Stimulated activated CD4-positive, alpha-beta T cell treated with anti-CD3 and anti-CD28 coated beads, TNF-alpha, amount 100 ng/mL, for 48 hours (primary cell): ENCODE results near the gene CDC42BPB.
"Not testable (repeated sequence)": the region's sequence is repeated elsewhere in the genome, so short reads cannot be mapped to it uniquely, and the experiment has no call there.

ENCODE experiments used
- DNase-seq, 3 donors: peaks; one replicate each; pipeline ENCODE4 v3.0.0-alpha.2; 2020; ENCODE audit warnings: low read depth in 3 of 3

CDC42BPB gene

DNA sequence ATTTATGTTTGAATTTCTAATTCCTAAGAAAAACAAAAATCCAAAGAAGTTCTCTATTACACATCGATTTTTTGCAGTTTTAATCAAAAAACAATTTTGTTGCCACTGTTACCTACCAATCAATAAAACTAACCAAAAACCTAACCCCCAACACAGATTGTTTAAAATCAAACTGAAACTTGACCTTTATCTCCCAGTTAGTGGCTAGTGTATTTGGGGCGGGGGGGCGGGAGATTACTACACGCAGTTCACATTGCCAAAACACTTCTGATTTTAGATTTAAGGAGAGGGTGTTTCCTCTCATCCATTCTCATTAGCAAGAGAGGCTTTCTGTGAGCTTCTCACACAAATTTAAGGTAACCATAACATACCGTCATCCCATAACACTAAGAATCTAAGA is 6.4 kb downstream of the CDC42BPB start:
- no peak for DNase-seq

DNA sequence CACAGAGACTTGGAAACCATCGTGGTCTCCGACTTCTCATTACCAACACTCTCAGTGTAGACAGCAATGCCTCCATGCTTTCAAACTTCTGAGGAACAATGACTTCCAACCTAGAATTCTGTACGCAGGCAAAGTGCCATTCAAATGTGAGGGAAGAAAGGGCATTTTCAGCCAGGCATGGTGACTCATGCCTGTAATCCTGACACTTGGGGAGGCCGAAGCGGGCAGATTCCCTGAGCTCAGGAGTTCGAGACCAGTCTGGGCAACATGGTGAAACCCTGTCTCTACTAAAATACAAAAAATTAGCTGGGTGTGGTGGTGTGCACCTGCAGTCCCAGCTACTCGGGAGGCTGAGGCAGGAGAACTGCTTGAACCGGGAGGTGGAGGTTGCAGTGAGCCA is 9.9 kb downstream of the CDC42BPB start:
- not testable (repeated sequence) for DNase-seq

DNA sequence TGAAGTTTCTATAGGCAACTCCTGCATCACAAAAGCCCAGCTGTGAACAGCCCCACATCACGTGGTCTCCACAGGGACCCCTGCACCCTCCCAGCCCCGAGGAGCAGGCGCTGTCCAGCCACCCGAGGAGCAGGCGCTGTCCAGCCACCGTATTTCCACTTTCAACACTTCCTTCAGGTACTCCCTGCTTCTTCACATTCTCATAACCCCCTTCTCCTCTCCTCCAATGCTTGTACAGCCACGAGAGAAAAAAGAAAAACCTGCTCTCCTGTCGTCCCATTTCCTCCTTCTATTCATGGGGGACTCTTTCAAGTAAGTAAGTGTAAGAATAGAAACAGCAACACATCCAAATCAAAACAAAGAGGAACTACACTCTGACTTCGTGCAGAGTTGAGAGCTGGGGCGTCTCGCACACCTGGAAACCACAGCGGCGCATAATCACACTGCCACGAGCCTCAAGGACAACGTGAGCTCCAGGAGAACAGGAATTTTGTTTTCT is 11.9 kb downstream of the CDC42BPB start:
- no peak for DNase-seq

DNA sequence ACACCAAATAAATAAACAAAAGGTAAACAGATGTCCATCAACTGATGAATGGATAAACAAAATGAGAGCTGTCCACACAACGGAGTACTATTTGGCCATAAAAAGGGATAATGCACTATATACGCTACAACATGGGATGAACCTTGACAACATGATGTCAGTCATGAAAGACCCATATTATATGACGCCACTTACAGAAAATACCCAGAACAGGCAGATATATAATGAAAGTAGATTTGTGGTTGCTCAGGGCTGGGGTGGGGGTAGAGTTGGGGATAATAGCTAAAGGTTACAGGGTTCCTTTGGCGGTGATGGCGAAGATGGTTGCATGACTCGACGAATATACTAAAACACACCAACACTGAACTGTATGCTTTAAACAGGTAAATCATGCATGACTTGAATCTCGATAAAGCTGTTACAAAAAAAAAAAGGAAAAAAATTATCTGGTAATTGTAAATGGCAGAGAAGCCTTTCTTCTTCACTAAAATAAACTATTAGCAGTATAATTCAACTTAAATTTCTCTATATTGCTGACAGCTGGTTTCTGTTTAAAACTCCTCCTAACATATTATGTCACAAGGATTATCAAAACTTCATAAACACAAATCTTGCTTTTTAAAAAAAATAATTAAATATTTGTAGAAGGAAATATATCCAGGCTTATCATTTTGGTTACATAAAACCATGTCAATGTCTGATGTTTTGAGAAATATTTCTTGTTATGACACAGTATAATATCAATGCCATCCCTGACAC is 13.9 kb downstream of the CDC42BPB start:
- no peak for DNase-seq

DNA sequence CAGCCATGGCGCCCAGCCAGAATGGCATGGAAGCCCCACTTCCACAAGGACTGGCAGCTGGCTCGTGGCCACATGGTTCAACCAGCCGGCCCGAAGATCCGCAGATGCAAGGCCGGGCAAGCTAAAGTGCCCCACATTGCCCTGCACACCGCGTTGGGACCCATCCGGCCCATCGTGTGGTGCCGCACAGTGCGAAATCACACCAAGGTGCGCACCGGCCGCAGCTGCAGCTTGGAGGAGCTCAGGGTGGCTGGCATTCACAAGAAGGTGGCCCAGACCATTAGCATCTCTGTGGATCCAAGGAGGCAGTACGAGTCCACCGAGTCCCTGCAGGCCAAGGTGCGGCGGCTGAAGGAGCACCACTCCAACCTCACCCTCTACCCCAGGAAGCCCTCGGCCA is 15.9 kb downstream of the CDC42BPB start:
- DNase-seq = no peak

DNA sequence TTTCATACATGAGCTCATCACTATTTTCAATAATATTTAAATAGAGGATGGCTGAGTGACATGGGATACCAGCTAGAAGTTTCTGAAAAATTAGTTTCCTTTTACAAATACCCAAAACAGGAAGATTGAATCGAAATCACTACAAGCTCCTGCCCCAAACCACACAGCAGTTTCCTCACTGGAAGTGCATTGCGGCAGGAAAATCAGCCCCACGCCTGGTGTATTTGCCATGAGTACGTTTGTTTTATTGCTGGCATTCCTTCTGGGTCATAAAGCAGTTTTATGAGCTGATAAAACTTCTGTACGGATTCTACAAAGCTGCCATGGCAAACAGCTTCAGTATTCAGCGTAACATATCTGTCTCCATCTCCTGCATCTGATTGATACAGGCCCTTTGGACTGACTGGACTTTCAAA is 23.7 kb downstream of the CDC42BPB start:
- DNase-seq = no peak

DNA sequence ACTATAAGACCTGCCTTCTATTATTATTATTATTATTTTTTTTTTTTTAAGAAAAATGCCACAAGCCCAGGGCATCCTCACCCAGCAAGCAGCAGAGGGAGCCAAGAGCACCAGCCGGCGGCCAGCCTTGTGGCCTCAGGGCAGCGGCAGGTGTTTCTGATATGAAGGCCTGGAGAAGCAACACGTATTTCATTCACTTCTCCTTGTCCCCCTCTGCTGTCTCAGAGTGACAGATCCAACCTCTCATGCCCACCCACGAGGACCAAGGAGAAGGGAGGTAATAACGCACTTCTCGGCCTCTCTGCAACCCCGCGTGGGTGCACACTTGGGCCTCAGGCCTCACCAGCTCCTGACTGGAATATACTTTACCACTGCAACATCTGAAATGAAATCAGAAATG is 25.4 kb downstream of the CDC42BPB start:
- no peak for DNase-seq

DNA sequence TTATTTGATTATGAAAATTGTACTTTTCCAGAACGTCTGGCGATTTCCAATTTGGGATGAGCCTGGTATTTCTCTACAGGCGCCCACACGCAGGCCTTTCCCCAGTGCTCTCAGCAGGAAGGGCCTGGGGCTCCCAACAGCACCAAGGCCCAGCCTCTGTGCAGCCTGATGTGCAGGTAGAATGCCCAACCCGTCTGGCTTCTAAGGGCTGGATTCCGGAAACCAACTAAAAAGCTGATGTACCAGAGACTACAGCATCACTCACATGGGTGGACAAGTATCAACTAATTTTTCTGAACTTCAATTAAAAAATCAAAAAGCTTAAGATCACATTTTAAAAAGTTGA is 25.8 kb downstream of the CDC42BPB start:
- no peak for DNase-seq

DNA sequence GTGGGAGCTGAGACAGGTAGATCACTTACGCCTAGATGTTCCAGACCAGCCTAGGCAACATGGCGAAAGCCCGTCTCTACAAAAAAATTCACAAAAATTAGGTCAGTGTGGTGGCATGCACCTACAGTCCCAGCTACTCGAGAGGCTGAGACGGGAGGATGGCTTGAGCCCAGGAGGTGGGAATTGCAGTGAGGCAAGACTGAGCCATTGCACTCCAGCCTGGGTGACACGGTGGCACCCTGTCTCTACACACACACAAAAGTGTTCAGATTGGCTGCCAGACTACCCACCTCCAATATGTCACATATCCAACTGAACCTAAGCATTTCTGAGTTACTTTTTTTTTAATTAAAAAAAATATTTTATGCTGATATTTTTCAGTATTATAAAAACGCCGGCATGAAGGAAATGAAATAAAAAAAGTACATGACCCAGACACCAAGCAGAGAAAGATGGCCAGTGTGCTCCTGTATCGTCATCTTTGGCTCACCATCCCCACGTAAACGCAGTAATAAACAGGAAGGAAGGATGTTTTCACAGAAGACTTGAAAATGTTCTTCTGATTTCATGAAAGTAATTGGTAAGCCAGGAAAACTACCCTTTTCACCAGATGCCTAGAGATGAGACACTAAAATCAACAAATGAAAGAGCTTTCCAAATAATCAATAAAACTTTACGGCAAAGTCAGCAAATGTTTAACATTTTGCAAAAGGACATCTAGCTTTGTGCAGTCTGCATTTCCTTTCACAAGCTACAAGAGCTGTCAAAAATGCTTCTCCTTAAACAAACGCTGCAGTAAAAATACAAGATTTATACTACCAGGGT is 26.4 kb downstream of the CDC42BPB start:
- no peak for DNase-seq

DNA sequence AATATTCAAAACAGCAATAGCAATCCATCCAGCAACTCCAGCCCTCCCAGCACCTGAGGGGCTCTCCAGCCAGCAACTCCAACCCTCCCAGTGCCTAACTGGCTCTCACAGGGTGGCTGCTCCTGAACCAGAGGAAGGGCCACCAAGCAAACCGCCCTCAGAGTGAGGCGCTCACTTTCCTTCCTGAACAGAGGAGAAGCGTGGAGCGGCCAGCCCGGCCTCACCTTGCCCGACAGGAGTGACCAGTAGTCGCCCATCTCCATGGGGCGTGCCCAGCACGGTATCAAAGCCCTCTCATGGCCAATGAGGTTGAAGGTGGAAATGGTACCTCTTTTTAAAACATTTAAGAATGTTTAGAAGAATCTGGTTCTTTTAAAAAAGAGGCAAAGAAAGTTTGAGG is 27.4 kb downstream of the CDC42BPB start:
- no peak for DNase-seq

DNA sequence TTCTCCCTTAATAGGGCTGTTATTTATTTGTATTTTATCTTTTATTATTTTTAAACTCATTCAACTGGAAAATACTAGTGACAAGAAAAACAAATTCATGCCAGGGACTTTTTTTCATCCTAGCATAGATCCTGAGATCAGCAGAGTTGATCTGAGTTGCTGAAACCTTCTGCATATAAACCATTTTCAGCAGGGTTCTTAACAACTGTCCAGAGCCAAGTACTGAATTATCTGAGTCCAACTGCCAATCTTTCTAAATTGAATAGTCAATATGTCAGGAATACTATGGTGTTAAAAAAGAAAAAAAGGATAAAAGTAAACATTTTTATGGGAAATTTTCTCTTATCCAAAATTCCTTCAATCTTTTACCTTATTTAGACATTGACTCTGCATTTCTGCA is 28.6 kb downstream of the CDC42BPB start:
- no peak for DNase-seq

DNA sequence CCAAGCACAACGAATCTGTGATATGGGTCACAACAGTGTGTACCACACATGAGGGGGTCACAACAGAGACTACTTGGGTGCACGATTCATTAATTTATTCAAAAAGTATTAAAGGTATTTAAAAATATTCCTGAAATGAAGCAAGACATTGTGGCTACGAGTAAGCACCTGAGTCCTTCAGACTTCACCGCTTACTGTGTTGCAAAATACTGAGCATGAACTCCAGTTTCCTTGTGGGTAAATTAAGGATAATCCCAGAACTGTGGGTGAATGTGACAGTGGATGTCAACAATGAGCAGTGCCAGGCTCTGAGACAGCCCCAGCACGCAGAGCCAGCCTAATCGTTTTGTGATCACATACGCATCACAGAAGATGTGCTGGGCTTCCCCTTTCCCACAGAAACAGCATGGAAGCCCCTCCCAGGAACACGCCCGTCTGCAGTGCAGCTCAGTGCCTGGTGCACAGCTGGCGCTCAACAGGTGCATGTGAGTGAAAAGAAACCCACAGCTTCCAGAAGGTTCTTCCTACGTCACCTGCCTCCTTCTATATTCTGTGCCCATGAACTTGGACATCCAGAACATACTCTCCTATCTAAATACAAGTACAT is 29.1 kb downstream of the CDC42BPB start:
- no peak for DNase-seq

DNA sequence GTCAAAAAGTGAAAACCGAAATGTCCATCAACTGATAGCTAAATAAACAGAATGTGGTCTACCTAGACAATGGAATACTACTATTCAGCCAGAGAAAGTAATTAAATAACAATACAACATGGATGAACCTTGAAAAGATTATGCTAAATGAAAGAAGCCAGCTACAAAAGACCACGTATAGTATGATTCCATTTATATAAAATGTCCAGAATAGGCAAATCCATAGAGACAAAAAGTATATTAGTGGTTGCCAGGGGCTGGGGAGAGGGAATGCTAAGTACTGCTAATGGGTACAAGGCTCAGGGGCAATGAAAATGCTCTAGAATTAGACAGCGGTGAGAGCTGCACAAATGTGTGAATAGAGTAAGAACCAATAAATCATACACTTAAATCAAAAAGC is 29.9 kb downstream of the CDC42BPB start:
- DNase-seq = no peak

DNA sequence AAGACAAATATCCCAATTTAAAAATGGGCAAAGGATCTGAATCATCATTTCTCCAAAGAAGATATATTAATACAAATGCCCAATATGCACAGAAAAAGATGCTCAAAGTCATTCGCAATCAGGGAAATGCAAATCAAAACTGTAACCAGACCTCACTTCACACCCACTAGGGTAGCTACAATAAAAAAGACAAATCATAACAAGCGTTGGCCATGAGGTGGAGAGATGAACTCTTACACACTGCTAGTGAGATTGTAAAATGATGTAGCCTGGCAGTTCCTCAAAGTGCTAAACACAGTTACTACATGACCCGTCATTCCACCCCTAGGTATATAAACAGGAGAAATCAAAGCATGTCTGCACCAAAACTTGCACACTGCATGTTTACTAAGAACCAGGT is 30.4 kb downstream of the CDC42BPB start:
- DNase-seq = no peak

DNA sequence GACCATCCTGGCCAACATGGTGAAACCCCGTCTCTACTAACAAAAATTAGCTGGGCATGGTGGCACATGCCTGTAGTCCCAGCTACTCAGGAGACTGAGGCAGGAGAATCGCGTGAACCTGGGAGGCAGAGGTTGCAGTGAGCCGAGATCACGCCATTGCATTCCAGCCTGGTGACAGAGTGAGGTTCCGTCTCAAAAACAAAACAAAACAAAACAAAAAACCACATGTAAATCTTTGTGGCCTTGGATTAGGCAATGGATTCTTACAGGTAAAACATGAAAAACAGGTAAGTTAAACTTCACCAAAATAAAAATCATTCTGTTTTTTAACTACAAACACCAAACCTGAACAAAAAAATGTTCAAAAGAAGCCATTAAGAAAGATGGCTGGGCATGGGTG is 31.2 kb downstream of the CDC42BPB start:
- DNase-seq = not testable (repeated sequence)

DNA sequence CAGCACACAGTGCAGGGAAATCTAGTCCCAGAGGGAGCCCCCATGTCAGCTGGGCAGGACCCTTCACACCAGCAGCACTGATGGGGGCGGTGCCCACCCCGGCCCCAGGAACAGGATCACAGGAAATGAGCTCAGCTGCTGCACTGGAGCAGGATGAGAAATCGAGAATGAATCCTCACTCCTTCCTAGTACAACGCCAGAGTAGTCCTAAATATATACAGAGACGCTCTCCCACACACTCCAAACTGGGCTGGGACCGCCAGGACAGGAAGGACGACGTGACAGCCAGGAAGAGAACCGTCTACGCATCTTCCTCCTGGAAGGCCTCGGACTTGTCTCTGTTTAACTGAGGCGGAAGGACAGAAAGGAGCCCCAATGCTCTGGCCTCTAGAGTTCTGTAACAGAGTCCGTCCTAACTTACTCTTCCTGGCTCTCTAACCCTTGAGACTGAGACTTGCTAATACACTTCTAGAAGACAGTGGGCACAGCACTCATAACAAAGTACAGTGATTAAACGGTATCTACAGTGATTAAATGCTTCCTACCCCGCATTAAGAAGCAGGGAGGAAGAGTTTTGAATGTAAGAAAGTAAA is 33.4 kb downstream of the CDC42BPB start:
- no peak for DNase-seq

DNA sequence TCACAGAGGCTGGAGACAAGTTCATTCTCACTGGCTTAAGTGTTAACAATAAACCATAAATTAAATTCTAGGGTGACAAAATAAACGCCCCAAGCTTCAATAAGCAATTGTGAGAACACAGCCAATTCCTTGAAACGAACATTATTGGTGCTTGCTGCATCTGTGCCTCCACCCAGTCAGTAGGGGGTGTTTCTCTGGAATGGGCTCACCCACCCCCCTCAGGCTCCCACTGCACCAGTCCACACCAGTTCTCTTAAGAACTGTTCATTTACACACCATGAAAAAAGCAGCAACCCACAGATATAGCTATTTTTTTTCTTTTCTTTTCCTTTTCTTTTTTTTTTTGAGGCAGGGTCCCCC is 34.7 kb downstream of the CDC42BPB start:
- no peak for DNase-seq

DNA sequence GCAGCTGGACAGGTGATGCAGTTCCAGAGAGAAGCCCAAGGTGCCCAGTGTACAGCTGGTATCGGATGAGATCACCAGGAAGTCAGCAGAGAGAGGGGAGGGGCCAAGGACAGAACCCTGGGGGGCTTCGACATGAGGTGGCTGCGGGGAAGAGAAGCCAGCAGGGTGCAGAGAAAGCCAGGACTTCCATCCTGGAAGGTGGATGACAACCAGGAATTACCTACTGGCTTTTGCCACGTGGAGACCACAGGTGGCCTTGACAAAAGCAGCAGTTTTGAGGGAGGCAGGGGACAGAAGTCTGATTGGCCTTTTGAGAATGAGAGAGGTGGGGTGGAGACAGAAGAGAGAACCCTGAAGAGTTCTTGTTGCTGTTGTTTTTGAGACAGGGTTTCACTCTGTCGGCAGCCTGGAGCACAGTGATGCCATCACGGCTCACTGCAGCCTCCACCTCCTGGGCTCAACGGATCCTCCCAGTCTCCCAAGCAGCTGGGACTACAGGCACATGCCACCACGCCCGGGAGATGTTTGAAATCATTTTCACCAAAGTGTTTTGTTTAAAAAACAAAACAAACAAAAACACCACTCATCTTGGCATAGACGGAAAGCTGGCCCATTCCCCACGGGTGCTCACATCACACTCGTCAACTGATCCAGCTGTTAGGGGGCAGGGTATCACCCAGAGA is 35.2 kb downstream of the CDC42BPB start:
- DNase-seq = no peak

DNA sequence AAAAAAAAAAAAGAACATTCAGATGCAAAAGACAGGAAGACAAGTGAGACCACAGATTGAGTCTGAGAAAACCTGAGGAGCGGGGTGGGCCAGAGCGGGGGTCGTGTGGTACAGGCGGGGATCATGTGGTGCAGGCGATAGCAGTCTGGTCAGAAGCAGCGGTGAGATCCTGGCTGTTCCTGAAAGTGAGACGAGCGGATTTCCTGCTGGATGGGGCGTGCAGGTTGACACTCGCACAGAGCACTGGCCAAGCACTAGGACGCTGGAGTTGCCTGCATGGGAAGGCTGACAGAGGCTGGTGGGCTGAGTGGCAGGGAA is 35.7 kb downstream of the CDC42BPB start:
- DNase-seq = no peak

DNA sequence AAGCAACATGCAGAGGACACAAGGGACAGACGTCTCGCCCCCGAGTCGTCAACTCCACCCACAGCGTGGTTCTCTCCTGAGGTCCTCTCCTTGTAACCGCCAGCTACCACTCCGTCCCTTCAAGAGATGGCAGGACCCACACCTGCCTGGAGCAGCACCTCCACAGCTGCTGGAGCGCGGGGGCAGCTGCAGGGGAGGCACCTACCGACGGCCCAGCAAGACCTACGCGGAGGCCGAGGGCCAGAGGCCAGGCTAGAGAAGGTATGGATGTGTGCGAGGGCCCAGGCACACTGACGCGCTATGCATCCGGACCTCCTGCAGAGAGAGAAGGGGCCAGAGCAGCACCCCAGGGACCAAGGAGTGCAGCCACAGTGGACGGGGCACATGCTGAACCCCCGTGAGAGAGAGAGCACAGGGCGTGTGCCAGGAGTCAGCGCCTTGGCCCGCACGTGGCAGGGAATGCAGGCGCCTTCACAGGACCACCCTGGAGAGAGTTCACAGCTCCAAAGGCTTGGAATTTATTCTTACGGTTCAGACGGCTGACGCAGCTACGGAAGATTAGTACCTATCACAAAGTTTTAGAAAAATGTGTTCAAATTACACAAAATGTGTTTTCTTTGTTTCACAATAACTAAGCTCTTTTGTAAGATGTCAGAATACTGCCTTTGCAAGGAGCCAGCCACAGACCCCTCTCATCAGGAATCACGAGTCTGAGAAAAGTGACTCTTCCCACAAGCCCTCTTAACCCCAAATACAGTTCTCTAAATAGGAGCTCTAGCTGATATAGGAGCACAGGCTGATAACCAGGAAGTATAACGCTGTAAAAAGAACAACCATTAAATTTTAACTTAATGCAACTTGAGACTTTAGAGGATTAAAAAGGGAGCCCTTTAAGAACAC is 36.8 kb downstream of the CDC42BPB start:
- no peak for DNase-seq

DNA sequence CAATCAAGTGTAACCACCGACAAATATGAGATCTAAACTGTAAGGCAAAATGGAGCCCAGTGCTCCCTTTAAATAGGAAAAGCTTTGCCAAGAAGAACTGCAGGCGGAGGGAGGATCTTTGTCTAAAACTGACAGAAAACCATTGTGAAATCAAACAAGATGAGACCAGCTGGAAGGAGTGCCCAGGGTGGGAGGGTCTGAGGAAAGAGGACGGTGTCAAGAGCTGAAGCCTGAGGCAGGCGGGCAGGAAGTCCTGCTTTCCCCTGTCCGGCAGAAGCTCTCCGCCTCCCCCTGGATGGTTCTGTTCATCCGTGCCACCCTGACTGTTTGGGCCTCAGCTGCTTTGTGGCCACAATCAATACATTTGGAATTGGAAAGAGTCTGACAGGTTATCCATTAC is 37.5 kb downstream of the CDC42BPB start:
- no peak for DNase-seq
